Choroid plexus epithelial cell (primary cell): ENCODE data around the gene ILKAP.

Experiments
- DNase-seq: peaks from one replicate; pipeline ENCODE4 v3.0.0-alpha.2; 2010; ENCODE audit warnings: low read depth
- H3K4me3 ChIP-seq: 2 replicates; pipeline ENCODE4 v1.5.1; 2011; ENCODE audit warnings: low read depth, mild to moderate bottlenecking, control low read depth, low read length, moderate library complexity
- CTCF ChIP-seq: conservative IDR thresholded peaks from 2 replicates; pipeline ENCODE4 v1.5.1; 2011; ENCODE audit warnings: low read depth, mild to moderate bottlenecking, control low read depth, inconsistent platforms, low read length, moderate library complexity

Gene ILKAP

GRCh38 chr2:238123991-238124470, 79.5 kb downstream of the ILKAP start:
- no peak overlapping the region for H3K4me3 ChIP-seq
- TF ChIP-seq CTCF, result no peak
- DNase-seq, result no peak

GRCh38 chr2:238123218-238123971, 80.1 kb downstream of the ILKAP start:
- no peak for DNase-seq
- TF ChIP-seq CTCF, result no peak
- H3K4me3 ChIP-seq, result no peak overlapping the region

- no peak for TF ChIP-seq CTCF
- no peak for DNase-seq
- no peak overlapping the region for H3K4me3 ChIP-seq
These were observed 80.9 kb downstream of the ILKAP start for GRCh38 chr2:238122287-238123217.

GRCh38 chr2:238121511-238122286, 81.8 kb downstream of the ILKAP start:
- no peak overlapping the region for H3K4me3 ChIP-seq
- TF ChIP-seq CTCF, result no peak
- DNase-seq, result no peak

GRCh38 chr2:238120463-238121298, 82.8 kb downstream of the ILKAP start:
- TF ChIP-seq CTCF, result peak; percentile 45
- H3K4me3 ChIP-seq, result no peak overlapping the region
- DNase-seq, result peak; percentile 36
